Measurements from ENCODE around the gene SIVA1. TPM values are rescaled to one million over a fixed set of nuclear protein-coding genes. Genes with fewer than 3 reads are reported as not detected.

Gene SIVA1
- total and polyA plus RNA-seq, 2 of the 8 experiments (the other 6 are each of a cell fraction or from before 2014, with no cell fraction given) = 123 to 589 TPM

DNA sequence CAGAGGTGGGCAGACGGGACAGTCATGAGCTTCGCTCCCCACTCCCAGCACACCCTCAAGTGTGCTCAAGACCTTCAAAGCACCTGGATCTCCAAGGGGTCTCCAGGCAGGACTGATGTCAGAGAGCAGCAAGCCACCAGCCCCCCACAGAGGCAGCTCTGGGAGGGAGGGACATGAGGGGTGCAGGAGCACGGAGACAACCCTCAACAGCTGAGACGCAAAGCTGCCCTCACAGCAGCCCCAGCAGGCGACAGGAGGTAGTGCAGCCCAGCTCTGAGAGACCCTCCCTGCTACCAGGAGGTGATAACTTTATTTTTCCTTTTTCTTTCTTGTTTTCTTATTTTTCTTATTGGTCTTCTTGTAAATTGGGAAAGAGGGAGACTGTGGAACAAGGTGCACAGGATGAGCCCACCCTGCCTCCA is 17.9 kb downstream of the SIVA1 start:
- H3K9me3 ChIP-seq (ENCODE audit: insufficient read depth in 2 of 2, low read depth in 1 of 2, low read length in 1 of 2) = peaks cover 11 to 17% of the 10 kb centered on the region in 2 experiments; a peak in 2 of 4 replicates
- H2BK12ac ChIP-seq (ENCODE audit: low read depth, low read length) = no peak overlapping the region
- H2BK120ac ChIP-seq (replicated peaks; ENCODE audit: low read depth, low read length) = no peak overlapping the region
- H4K20me1 ChIP-seq (replicated peaks in 1 of 2; ENCODE audit: control insufficient read depth in 1 of 2, insufficient read depth in 2 of 2, low read length in 2 of 2) = peaks cover 7 to 25% of the 10 kb centered on the region in 2 experiments
- H3K79me1 ChIP-seq (ENCODE audit: low read depth, low read length) = no peaks in the 10 kb centered on the region
- no peak overlapping the region for H2BK5ac ChIP-seq (ENCODE audit: low read depth, low read length)
- H2BK20ac ChIP-seq (ENCODE audit: low read length) = no peak overlapping the region
- no peak overlapping the region for H2AFZ ChIP-seq (ENCODE audit: low read length)
- no peaks in the 10 kb centered on the region for H3K23me2 ChIP-seq (ENCODE audit: low read depth, low read length)
- ChIA-PET POLR2A (ENCODE audit: partially characterized antibody) (interaction anchor here (0.9 to 3.5 kb wide), 3 partner anchors 18 to 30 kb away, joined by 4 to 10 read pairs (median 9); partner anchors contain the start of genes SIVA1 and ZBTB42), CTCF (ENCODE audit: partially characterized antibody) (interaction anchor here (0.6 to 7.8 kb wide), 31 partner anchors 9 to 502 kb away, joined by 3 to 110 read pairs (median 5); partner anchors contain the start of gene AKT1)
- no peaks in the 10 kb centered on the region for H3K27me3 ChIP-seq (replicated peaks in 1 of 4; ENCODE audit: control insufficient read depth in 3 of 4, extremely low read depth in 1 of 4, insufficient read depth in 3 of 4, low read length in 3 of 4)
- H3K79me2 ChIP-seq (ENCODE audit: control insufficient read depth in 1 of 2, insufficient read depth in 2 of 2, low read length in 2 of 2) = no peaks in the 10 kb centered on the region
- H3K23ac ChIP-seq (ENCODE audit: insufficient read length) = no peak overlapping the region
- no peak overlapping the region for H3K9ac ChIP-seq (replicated peaks in 1 of 4; ENCODE audit: extremely low read depth in 1 of 4, low read depth in 3 of 4, low read length in 3 of 4)
- no peak overlapping the region for H3K18ac ChIP-seq (ENCODE audit: extremely low read depth, low read length)
- H2AK5ac ChIP-seq (ENCODE audit: low read depth, low read length) = no peak overlapping the region
- peaks cover 0 to 11% (median 8%) of the 10 kb centered on the region in 4 experiments; a peak in 6 of 7 replicates for H3K4me1 ChIP-seq (replicated peaks in 1 of 4; ENCODE audit: control insufficient read depth in 3 of 4, insufficient read depth in 4 of 4, low read length in 3 of 4)
- H2BK15ac ChIP-seq (ENCODE audit: low read length) = no peak overlapping the region
- no peak overlapping the region for H3K4me3 ChIP-seq (ENCODE audit: extremely low read depth in 1 of 4, insufficient read depth in 2 of 4, low read depth in 3 of 4, low read length in 4 of 4)
- no peak for DNase-seq (ENCODE audit: low read depth in 1 of 2, low spot score in 2 of 2)
- H4K5ac ChIP-seq (ENCODE audit: insufficient read length, low read depth, low read length) = no peak overlapping the region
- H4K8ac ChIP-seq (ENCODE audit: extremely low read depth, insufficient read depth, low read length) = no peak overlapping the region
- no peak overlapping the region for H3K4ac ChIP-seq (replicated peaks; ENCODE audit: insufficient read length, low read depth, low read length)
- no peak overlapping the region for H3K27ac ChIP-seq (ENCODE audit: low read depth, low read length)
- no peak overlapping the region for H3K56ac ChIP-seq (replicated peaks; ENCODE audit: insufficient read length, low read depth, low read length)
- H4K91ac ChIP-seq (replicated peaks; ENCODE audit: insufficient read length, low read length) = no peak overlapping the region
- TF ChIP-seq SIRT6 (IDR thresholded peaks at IDR 0.05; ENCODE audit: low read length) (no peak), JUND (IDR thresholded peaks at IDR 0.05; ENCODE audit: low read length) (no peak), SAP30 (IDR thresholded peaks at IDR 0.05; ENCODE audit: insufficient read depth, insufficient replicate concordance, low read length) (no peak), EZH2 (IDR thresholded peaks at IDR 0.05; ENCODE audit: low read depth, low read length, severe bottlenecking) (no peak), EP300 (IDR thresholded peaks at IDR 0.05; ENCODE audit: borderline replicate concordance in 1 of 2, low read depth in 2 of 2, low read length in 2 of 2) (no peak), CEBPB (IDR thresholded peaks at IDR 0.05; ENCODE audit: low read depth, low read length) (no peak), CBX8 (IDR thresholded peaks at IDR 0.05; ENCODE audit: borderline replicate concordance, low read depth, low read length) (no peak), CHD2 (IDR thresholded peaks at IDR 0.05; ENCODE audit: low read length) (no peak), KDM1A (IDR thresholded peaks at IDR 0.05; ENCODE audit: borderline replicate concordance, low read length) (peak; percentile 55; the same call in 1 of the 2 replicates), RFX5 (IDR thresholded peaks at IDR 0.05; ENCODE audit: borderline replicate concordance, low read depth, low read length) (no peak), CTCF (IDR thresholded peaks at IDR 0.05; ENCODE audit: control extremely low read depth in 1 of 3, insufficient read depth in 1 of 3, low read depth in 1 of 3, low read length in 3 of 3) (peak in 2 of 3 experiments; percentile 23 to 77; a peak in 2 of 4 replicates)
- WGBS, 2 experiments (ENCODE audit: extremely low coverage in 1 of 2, insufficient coverage in 1 of 2, insufficient read length in 1 of 2, insufficient replicate concordance in 2 of 2, low coverage in 1 of 2, low lambda C conversion rate in 2 of 2, missing lambda C conversion rate in 1 of 2) = 93% methylated on average over 4 of the region's 5 CpGs; no CpG with 5 or more reads in 1 of the 2 experiments
- H3K14ac ChIP-seq (ENCODE audit: insufficient read length) = no peak overlapping the region
- peaks cover 0 to 24% (median 12%) of the 10 kb centered on the region in 4 experiments; a peak in 7 of 8 replicates for H3K36me3 ChIP-seq (ENCODE audit: control insufficient read depth in 2 of 4, insufficient read depth in 4 of 4, low read length in 3 of 4)
- H3K4me2 ChIP-seq (ENCODE audit: insufficient read depth in 1 of 2, low read depth in 2 of 2, low read length in 2 of 2) = no peak overlapping the region
- FAIRE-seq = no peak
